Measurements from ENCODE around the gene FAT1.

GRCh38 chr4:186685767-186686183 lies 37.9 kb downstream of the FAT1 start:
- TF ChIP-seq CTCF (IDR thresholded peaks at IDR 0.05) (no peak), POLR2A (IDR thresholded peaks at IDR 0.05) (no peak)
